Endothelial cell of umbilical vein (primary cell): ENCODE data around the gene NTSR1. TPM values are rescaled to one million over a fixed set of nuclear protein-coding genes. Genes with fewer than 3 reads are reported as not detected.

Experiments
- BruUV-seq: library from RNA; stranded (reverse); fragments of 400-500 nt; replicated peaks from 2 replicates; lab custom pipeline; 2021; lab: Mats Ljungman, UMichigan
- CTCF ChIA-PET: fragments of 300-600, 350-600 bp; sonication (Branson Sonifier 250); formaldehyde crosslinking; loops from one replicate; lab custom pipeline; 2021; ENCODE audit warnings: antibody characterized with exemption, inconsistent platforms; lab: Charles Lee
- POLR2A ChIA-PET: fragments of 300-600, 350-600 bp; sonication (Branson Sonifier 250); formaldehyde crosslinking; loops from one replicate; lab custom pipeline; 2021; ENCODE audit warnings: antibody characterized with exemption, inconsistent platforms; lab: Charles Lee
- DNase-seq: peaks from one replicate; pipeline ENCODE4 v3.0.0-alpha.2; 2011; ENCODE audit warnings: low read depth, low spot score
- FAIRE-seq: peaks from 2 replicates; lab custom pipeline; 2011; peaks lifted over from hg19 to GRCh38; lab: Jason Lieb, UNC
- H2AFZ ChIP-seq: 2 replicates; pipeline ENCODE4 v1.6.0; 2012; ENCODE audit warnings: low read depth, low read length, control low read depth, inconsistent platforms
- H3K27ac ChIP-seq: 2 replicates; pipeline ENCODE4 v1.5.1; 2011; ENCODE audit warnings: low read depth, mild to moderate bottlenecking, control low read depth, low read length, moderate library complexity; ENCODE audit not compliant: insufficient read depth
- H3K27me3 ChIP-seq, 2 experiments: 2 replicates each; pipeline versions ENCODE4 v1.6.0 to v1.6.1; 2011; ENCODE audit warnings: low read length in 2 of 2, mixed read lengths in 1 of 2; ENCODE audit not compliant: control insufficient read depth in 2 of 2, insufficient read depth in 2 of 2
- H3K36me3 ChIP-seq, 2 experiments: 2 replicates in 1 of 2; 3 replicates in 1 of 2; pipeline ENCODE4 v1.5.1; 2011; ENCODE audit warnings: low read length in 2 of 2, mild to moderate bottlenecking in 1 of 2, moderate library complexity in 1 of 2; ENCODE audit not compliant: control insufficient read depth in 2 of 2, insufficient read depth in 2 of 2; ENCODE audit errors: extremely low read depth in 1 of 2
- H3K4me1 ChIP-seq: 3 replicates; pipeline ENCODE4 v1.5.1; 2011; ENCODE audit warnings: mild to moderate bottlenecking, low read length; ENCODE audit not compliant: control insufficient read depth, insufficient read depth; ENCODE audit errors: extremely low read depth
- H3K4me2 ChIP-seq: 2 replicates; pipeline ENCODE4 v1.6.1; 2011; ENCODE audit warnings: low read length, control low read depth, mixed read lengths; ENCODE audit not compliant: insufficient read depth
- H3K4me3 ChIP-seq, 3 experiments: fragments of 200-600 bp in 1 of 3; sonication (generic), shearing (Covaris generic) in 1 of 3; replicated peaks in 1 of 3; 2 replicates each; pipeline ENCODE4 v1.5.1; 2011 to 2016; ENCODE audit warnings: control low read depth in 3 of 3, low read length in 3 of 3, mild to moderate bottlenecking in 2 of 3, inconsistent platforms in 1 of 3, low read depth in 1 of 3, moderate library complexity in 1 of 3; ENCODE audit not compliant: insufficient read depth in 1 of 3
- H3K79me2 ChIP-seq: 2 replicates; pipeline ENCODE4 v1.6.0; 2012; ENCODE audit warnings: low read length, inconsistent platforms; ENCODE audit not compliant: control insufficient read depth, insufficient read depth
- H3K9ac ChIP-seq: replicated peaks from 2 replicates; pipeline ENCODE3; 2011; ENCODE audit warnings: low read length, control low read depth; ENCODE audit not compliant: insufficient read depth; ENCODE audit errors: extremely low read depth
- H3K9me1 ChIP-seq: replicated peaks from 3 replicates; pipeline ENCODE4 v1.6.0; 2011; ENCODE audit warnings: mild to moderate bottlenecking, low read length; ENCODE audit not compliant: control insufficient read depth, insufficient read depth; ENCODE audit errors: extremely low read depth
- H3K9me3 ChIP-seq: replicated peaks from 2 replicates; pipeline ENCODE4 v1.5.1; 2012; ENCODE audit warnings: low read length, inconsistent platforms; ENCODE audit not compliant: control insufficient read depth, insufficient read depth
- H4K20me1 ChIP-seq: replicated peaks from 2 replicates; pipeline ENCODE3; 2011; ENCODE audit warnings: mild to moderate bottlenecking, low read length; ENCODE audit not compliant: control insufficient read depth, insufficient read depth; ENCODE audit errors: extremely low read depth
- CTCF ChIP-seq, 2 donors: IDR thresholded peaks; 1 replicate in 1 of 2; 2 replicates in 1 of 2; pipeline ENCODE4 v1.5.1; 2011; ENCODE audit warnings: low read length in 2 of 2, mild to moderate bottlenecking in 2 of 2, moderate library complexity in 2 of 2, control low read depth in 1 of 2, inconsistent platforms in 1 of 2, low read depth in 1 of 2; ENCODE audit not compliant: insufficient read depth in 1 of 2; ENCODE audit errors: extremely low read depth in 1 of 2
- EZH2 ChIP-seq: IDR thresholded peaks from 2 replicates; pipeline ENCODE4 v1.6.1; 2012; ENCODE audit warnings: borderline replicate concordance, low read depth, mild to moderate bottlenecking, moderate library complexity, low read length, inconsistent platforms; ENCODE audit not compliant: severe bottlenecking
- FOS ChIP-seq: IDR thresholded peaks from 2 replicates; pipeline ENCODE4 v1.6.1; 2011; ENCODE audit warnings: mild to moderate bottlenecking, low read length, moderate library complexity, borderline replicate concordance; ENCODE audit not compliant: insufficient read depth
- GATA2 ChIP-seq: IDR thresholded peaks from 2 replicates; pipeline ENCODE4 v1.7.0; 2011; ENCODE audit warnings: low read depth, mild to moderate bottlenecking, moderate library complexity, mixed read lengths, low read length; ENCODE audit not compliant: insufficient read length, insufficient read depth
- JUN ChIP-seq: IDR thresholded peaks from 2 replicates; pipeline ENCODE4 v1.6.1; 2011; ENCODE audit warnings: borderline replicate concordance, low read depth; ENCODE audit not compliant: insufficient read length, insufficient read depth
- MAX ChIP-seq: IDR thresholded peaks from 2 replicates; pipeline ENCODE4 v1.6.1; 2011; ENCODE audit not compliant: insufficient read depth, insufficient read length
- MYC ChIP-seq: IDR thresholded peaks from one replicate; pipeline ENCODE4 v1.6.1; 2011; ENCODE audit warnings: mild to moderate bottlenecking, low read depth, low read length
- POLR2A ChIP-seq: IDR thresholded peaks from 2 replicates; pipeline ENCODE4 v1.6.1; 2012; ENCODE audit warnings: low read depth, mild to moderate bottlenecking, control low read depth, low read length
- POLR2AphosphoS5 ChIP-seq: IDR thresholded peaks from 2 replicates; pipeline ENCODE4 v1.6.1; 2012; ENCODE audit warnings: low read depth, mild to moderate bottlenecking, control low read depth, low read length, moderate library complexity; ENCODE audit not compliant: insufficient read depth
- dilution Hi-C: fragments of 300-500 bp; cut with MboI; formaldehyde crosslinking; loops from one replicate; pipeline ENCODE4 v1.15.0; 2019; ENCODE audit warnings: low sequenced_read_pairs; ENCODE audit not compliant: extremely low pct_ligation_motif_present
- intact Hi-C: fragments of 100-400 bp; cut with micrococcal nuclease; formaldehyde crosslinking; loops from one replicate; pipeline ENCODE4 v1.10.0; 2022
- polyA plus RNA-seq, 4 experiments: library from polyadenylated mRNA; depleted of rRNA in 3 of 4; stranded (reverse) in 3 of 4; unstranded in 1 of 4; fragments of >200 nt; gene quantifications; 2 replicates each; pipeline versions ENCODE4 v1.2.1 to v1.2.3, GENCODE V29; 2011 to 2012; ENCODE audit warnings: missing spikeins in 1 of 4
- total RNA-seq: library from RNA; stranded (reverse); gene quantifications from 2 replicates; pipeline ENCODE4 v1.2.3, GENCODE V29; 2021

The NTSR1 gene
- total and polyA plus RNA-seq, 2 donors (not counting 3 experiments of a cell fraction or from before 2014, with no cell fraction given), result 0.14 to 2.1 TPM

GRCh38 chr20:62694868-62695267 is 13.8 kb upstream of the NTSR1 start:
- CTCF ChIA-PET, result interaction anchor here (0.8 to 2.4 kb wide), 4 partner anchors 9 to 97 kb away, joined by 3 to 7 read pairs (median 3); no protein-coding TSS in a partner anchor

More at GRCh38 chr20:62694868-62695267, 13.8 kb upstream of the NTSR1 start:
- H3K36me3 ChIP-seq, result no peaks in the 10 kb centered on the region
- H3K9me1 ChIP-seq, result no peaks in the 10 kb centered on the region
- BruUV-seq, result no TSS peak
- FAIRE-seq (no peak), DNase-seq (no peak)
- POLR2A ChIA-PET, result no interaction called here
- H3K79me2 ChIP-seq, result no peaks in the 10 kb centered on the region
- no peaks in the 10 kb centered on the region for H3K9me3 ChIP-seq
- no peak overlapping the region for H3K4me2 ChIP-seq
- H3K27ac ChIP-seq, result no peak overlapping the region
- H2AFZ ChIP-seq, result no peak overlapping the region
- dilution Hi-C loops (no loop called here), intact Hi-C loops (no loop called here)
- H3K4me3 ChIP-seq, result no peak overlapping the region
- no peaks in the 10 kb centered on the region for H3K4me1 ChIP-seq
- H3K9ac ChIP-seq, result no peak overlapping the region
- H3K27me3 ChIP-seq, result no peaks in the 10 kb centered on the region
- TF ChIP-seq MYC (no peak), GATA2 (no peak), POLR2AphosphoS5 (no peak), POLR2A (no peak), CTCF (IDR thresholded peaks at IDR 0.05; ENCODE audit: extremely low read depth in 1 of 2, insufficient read depth in 1 of 2, low read depth in 1 of 2, low read length in 2 of 2) (no peak), EZH2 (no peak), JUN (no peak), FOS (no peak), MAX (no peak)
- H4K20me1 ChIP-seq, result no peaks in the 10 kb centered on the region
